Stimulated activated memory B cell treated with anti-CD40 and anti-IgM and Interleukin-4, amounts not matched to agents 10 μg/mL and 1 μg/mL and 100 μg/mL, for 72 hours (primary cell): Measurements from ENCODE around the gene ANKHD1.
"Not testable (repeated sequence)": the region's sequence is repeated elsewhere in the genome, so short reads cannot be mapped to it uniquely, and the experiment has no call there.

Experiments used
- ATAC-seq: fragments of 150-1000 bp; cut with Tn5 transposase; 2 replicates; pipeline ENCODE4 v1.10.0; 2021
- H3K27ac Mint-ChIP-seq: one replicate; pipeline ENCODE4 v1.8.0; 2022; ENCODE audit warnings: mild to moderate bottlenecking, mixed read lengths
- H3K27me3 Mint-ChIP-seq: one replicate; pipeline ENCODE4 v1.8.0; 2022; ENCODE audit warnings: mixed read lengths
- H3K36me3 Mint-ChIP-seq: one replicate; pipeline ENCODE4 v1.8.0; 2022; ENCODE audit warnings: mixed read lengths
- H3K4me1 Mint-ChIP-seq: one replicate; pipeline ENCODE4 v1.8.0; 2022; ENCODE audit warnings: mixed read lengths
- H3K4me3 Mint-ChIP-seq: one replicate; pipeline ENCODE4 v1.8.0; 2022; ENCODE audit warnings: mild to moderate bottlenecking, moderate library complexity, mixed read lengths
- H3K9me3 Mint-ChIP-seq: one replicate; pipeline ENCODE4 v1.8.0; 2022; ENCODE audit warnings: mixed read lengths

ANKHD1 gene

GRCh38 chr5:140399979-140400729 is 1.5 kb upstream of the ANKHD1 start:
- peaks cover 34% of the 10 kb centered on the region for H3K4me1 Mint-ChIP-seq
- H3K36me3 Mint-ChIP-seq: peaks cover 6% of the 10 kb centered on the region
- no peak overlapping the region for H3K4me3 Mint-ChIP-seq
- no peaks in the 10 kb centered on the region for H3K9me3 Mint-ChIP-seq
- no peak overlapping the region for H3K27ac Mint-ChIP-seq
- H3K27me3 Mint-ChIP-seq: no peaks in the 10 kb centered on the region
- ATAC-seq: no peak

GRCh38 chr5:140400730-140401361 is 787 bp upstream of the ANKHD1 start:
- H3K9me3 Mint-ChIP-seq: no peaks in the 10 kb centered on the region
- peak; percentile 86 for ATAC-seq
- H3K4me3 Mint-ChIP-seq: no peak overlapping the region
- H3K27me3 Mint-ChIP-seq: no peaks in the 10 kb centered on the region
- no peak overlapping the region for H3K27ac Mint-ChIP-seq
- peaks cover 6% of the 10 kb centered on the region for H3K36me3 Mint-ChIP-seq
- peaks cover 37% of the 10 kb centered on the region for H3K4me1 Mint-ChIP-seq

- ATAC-seq: peak; percentile 1
- H3K27ac Mint-ChIP-seq: no peak overlapping the region
- no peak overlapping the region for H3K4me3 Mint-ChIP-seq
- peaks cover 37% of the 10 kb centered on the region for H3K4me1 Mint-ChIP-seq
- peaks cover 6% of the 10 kb centered on the region for H3K36me3 Mint-ChIP-seq
- no peaks in the 10 kb centered on the region for H3K27me3 Mint-ChIP-seq
- H3K9me3 Mint-ChIP-seq: no peaks in the 10 kb centered on the region
Observed at GRCh38 chr5:140402258-140403074, 833 bp downstream of the ANKHD1 start.

- Mint-ChIP-seq H3K9me3 (no peaks in the 10 kb centered on the region), H3K27me3 (no peaks in the 10 kb centered on the region), H3K4me1 (peaks cover 38% of the 10 kb centered on the region), H3K4me3 (no peak overlapping the region), H3K36me3 (peaks cover 6% of the 10 kb centered on the region), H3K27ac (no peak overlapping the region)
- no peak for ATAC-seq
Observed at GRCh38 chr5:140403613-140404012, 2.0 kb downstream of the ANKHD1 start.

GRCh38 chr5:140408750-140409241 is 7.2 kb downstream of the ANKHD1 start:
- Mint-ChIP-seq H3K4me1 (peaks cover 36% of the 10 kb centered on the region), H3K4me3 (no peak overlapping the region), H3K27ac (no peak overlapping the region), H3K9me3 (no peaks in the 10 kb centered on the region), H3K36me3 (no peaks in the 10 kb centered on the region), H3K27me3 (no peaks in the 10 kb centered on the region)
- ATAC-seq: no peak

GRCh38 chr5:140413230-140413629 is 11.6 kb downstream of the ANKHD1 start:
- H3K4me3 Mint-ChIP-seq: no peak overlapping the region
- peaks cover 25% of the 10 kb centered on the region for H3K4me1 Mint-ChIP-seq

GRCh38 chr5:140417235-140417634 is 15.6 kb downstream of the ANKHD1 start:
- H3K27ac Mint-ChIP-seq: no peak overlapping the region
- peaks cover 37% of the 10 kb centered on the region for H3K36me3 Mint-ChIP-seq
- no peaks in the 10 kb centered on the region for H3K9me3 Mint-ChIP-seq
- H3K27me3 Mint-ChIP-seq: no peaks in the 10 kb centered on the region
- ATAC-seq: no peak
- peaks cover 45% of the 10 kb centered on the region for H3K4me1 Mint-ChIP-seq
- H3K4me3 Mint-ChIP-seq: no peak overlapping the region

More at GRCh38 chr5:140413230-140413629, 11.6 kb downstream of the ANKHD1 start:
- no peaks in the 10 kb centered on the region for H3K9me3 Mint-ChIP-seq
- no peaks in the 10 kb centered on the region for H3K27me3 Mint-ChIP-seq
- H3K36me3 Mint-ChIP-seq: peaks cover 8% of the 10 kb centered on the region
- peak overlapping the region; percentile 41 for H3K27ac Mint-ChIP-seq
- ATAC-seq: no peak

GRCh38 chr5:140418862-140419520 is 17.4 kb downstream of the ANKHD1 start:
- peaks cover 37% of the 10 kb centered on the region for H3K36me3 Mint-ChIP-seq
- peaks cover 42% of the 10 kb centered on the region for H3K4me1 Mint-ChIP-seq
- ATAC-seq: no peak
- no peaks in the 10 kb centered on the region for H3K9me3 Mint-ChIP-seq
- H3K27ac Mint-ChIP-seq: peak overlapping the region; percentile 44
- H3K27me3 Mint-ChIP-seq: no peaks in the 10 kb centered on the region
- no peak overlapping the region for H3K4me3 Mint-ChIP-seq

GRCh38 chr5:140420226-140420570 is 18.6 kb downstream of the ANKHD1 start:
- Mint-ChIP-seq H3K4me3 (no peak overlapping the region), H3K27me3 (no peaks in the 10 kb centered on the region), H3K36me3 (peaks cover 37% of the 10 kb centered on the region), H3K4me1 (peaks cover 44% of the 10 kb centered on the region), H3K27ac (peak overlapping the region; percentile 44), H3K9me3 (no peaks in the 10 kb centered on the region)
- no peak for ATAC-seq

- H3K27ac Mint-ChIP-seq: peak overlapping the region; percentile 44
- no peak overlapping the region for H3K4me3 Mint-ChIP-seq
Observed at GRCh38 chr5:140420665-140421361, 19.2 kb downstream of the ANKHD1 start.

GRCh38 chr5:140421375-140421774 is 19.7 kb downstream of the ANKHD1 start:
- not testable (repeated sequence) for ATAC-seq, H3K9me3 Mint-ChIP-seq, H3K4me3 Mint-ChIP-seq, H3K27me3 Mint-ChIP-seq, H3K27ac Mint-ChIP-seq
- Mint-ChIP-seq H3K4me1 (peaks cover 54% of the 10 kb centered on the region), H3K36me3 (peaks cover 30% of the 10 kb centered on the region)

More at GRCh38 chr5:140420665-140421361, 19.2 kb downstream of the ANKHD1 start:
- peaks cover 35% of the 10 kb centered on the region for H3K36me3 Mint-ChIP-seq
- peaks cover 50% of the 10 kb centered on the region for H3K4me1 Mint-ChIP-seq
- ATAC-seq: no peak
- H3K27me3 Mint-ChIP-seq: no peaks in the 10 kb centered on the region
- no peaks in the 10 kb centered on the region for H3K9me3 Mint-ChIP-seq

GRCh38 chr5:140423609-140424008 is 22.0 kb downstream of the ANKHD1 start:
- peaks cover 25% of the 10 kb centered on the region for H3K36me3 Mint-ChIP-seq
- no peak for ATAC-seq
- no peaks in the 10 kb centered on the region for H3K9me3 Mint-ChIP-seq
- H3K27ac Mint-ChIP-seq: no peak overlapping the region
- peaks cover 48% of the 10 kb centered on the region for H3K4me1 Mint-ChIP-seq
- H3K27me3 Mint-ChIP-seq: no peaks in the 10 kb centered on the region
- H3K4me3 Mint-ChIP-seq: no peak overlapping the region

- Mint-ChIP-seq H3K27ac (no peak overlapping the region), H3K27me3 (no peaks in the 10 kb centered on the region), H3K4me3 (no peak overlapping the region), H3K36me3 (peaks cover 19% of the 10 kb centered on the region), H3K4me1 (peaks cover 42% of the 10 kb centered on the region), H3K9me3 (no peaks in the 10 kb centered on the region)
- ATAC-seq: no peak
Observed at GRCh38 chr5:140424135-140424534, 22.5 kb downstream of the ANKHD1 start.

- not testable (repeated sequence) for H3K9me3 Mint-ChIP-seq, H3K27ac Mint-ChIP-seq, H3K4me3 Mint-ChIP-seq, H3K27me3 Mint-ChIP-seq, ATAC-seq
- Mint-ChIP-seq H3K36me3 (peaks cover 15% of the 10 kb centered on the region), H3K4me1 (peaks cover 37% of the 10 kb centered on the region)
Observed at GRCh38 chr5:140427726-140428125, 26.1 kb downstream of the ANKHD1 start.
